ENCODE measurements around the gene PGLYRP3. TPM values are rescaled to one million over a fixed set of nuclear protein-coding genes. Genes with fewer than 3 reads are reported as not detected.

The PGLYRP3 gene
- total and polyA plus RNA-seq, 9 of the 15 experiments (the other 6 are each of a cell fraction or from before 2014, with no cell fraction given): not detected

- in situ Hi-C loops (cut with MboI) (no loop called here), intact Hi-C loops (cut with micrococcal nuclease) (no loop called here)
- Histone ChIP-seq H3K36me3 (ENCODE audit: control insufficient read depth, insufficient read depth, low read length) (no peaks in the 10 kb centered on the region), H3K9ac (ENCODE audit: insufficient read depth in 1 of 2, low read depth in 2 of 2, low read length in 2 of 2) (no peak overlapping the region), H3K4me2 (ENCODE audit: insufficient read depth, low read length) (no peak overlapping the region), H2AFZ (ENCODE audit: low read depth, low read length) (no peak overlapping the region), H3K27me3 (ENCODE audit: control insufficient read depth in 2 of 2, insufficient read depth in 2 of 2, low read length in 2 of 2) (peaks cover 2 to 5% of the 10 kb centered on the region in 2 experiments; a peak in 3 of 5 replicates), H4K20me1 (replicated peaks; ENCODE audit: control insufficient read depth, insufficient read depth, low read length) (no peaks in the 10 kb centered on the region), H3K79me2 (ENCODE audit: control insufficient read depth, insufficient read depth, low read length) (no peaks in the 10 kb centered on the region), H3K27ac (ENCODE audit: extremely low read depth, low read depth, low read length) (no peak overlapping the region), H3K4me1 (replicated peaks in 1 of 2; ENCODE audit: control insufficient read depth in 2 of 2, insufficient read depth in 2 of 2, low read length in 2 of 2) (no peaks in the 10 kb centered on the region), H3K9me1 (ENCODE audit: control insufficient read depth, insufficient read depth, low read length) (no peaks in the 10 kb centered on the region), H3K4me3 (no peak overlapping the region), H3K9me3 (replicated peaks; ENCODE audit: control insufficient read depth, insufficient read depth, low read depth, low read length) (no peaks in the 10 kb centered on the region)
- BruUV-seq (replicated peaks): no TSS peak
- POLR2A ChIA-PET: no interaction called here
- ATAC-seq: no peak
- no peak for FAIRE-seq
- 3% methylated on average over 2 of the region's 2 CpGs for WGBS (ENCODE audit: insufficient coverage, low coverage, missing lambda C conversion rate)
- TF ChIP-seq TCF7L2 (IDR thresholded peaks at IDR 0.05; ENCODE audit: low read depth, low read length) (no peak), POLR2AphosphoS5 (IDR thresholded peaks at IDR 0.05; ENCODE audit: control insufficient read depth, insufficient read depth, low read depth, low read length) (no peak), STAG1 (CRISPR knock-in tag; IDR thresholded peaks at IDR 0.05; ENCODE audit: borderline replicate concordance) (no peak), MEF2A (IDR thresholded peaks at IDR 0.05; ENCODE audit: control insufficient read depth, low read depth, low read length) (no peak), BRF2 (IDR thresholded peaks at IDR 0.05; ENCODE audit: borderline replicate concordance, insufficient read depth, insufficient read length) (no peak), IRF1 (CRISPR knock-in tag; IDR thresholded peaks at IDR 0.05; ENCODE audit: borderline replicate concordance) (no peak), MTA2 (IDR thresholded peaks at IDR 0.05; ENCODE audit: low read depth) (no peak), OTX1 (CRISPR knock-in tag; IDR thresholded peaks at IDR 0.05) (no peak), ATF7 (IDR thresholded peaks at IDR 0.05) (no peak), ZEB2 (IDR thresholded peaks at IDR 0.05) (no peak), SMARCA4 (IDR thresholded peaks at IDR 0.05) (no peak), ZBTB2 (IDR thresholded peaks at IDR 0.05) (no peak), ARID3A (IDR thresholded peaks at IDR 0.05; ENCODE audit: borderline replicate concordance, low read depth, low read length) (no peak), E2F3 (CRISPR knock-in tag; IDR thresholded peaks at IDR 0.05) (no peak), ZNF165 (CRISPR knock-in tag; IDR thresholded peaks at IDR 0.05; ENCODE audit: borderline replicate concordance) (no peak), PATZ1 (CRISPR knock-in tag; IDR thresholded peaks at IDR 0.05; ENCODE audit: borderline replicate concordance) (no peak)
- no peak for DNase-seq (ENCODE audit: extremely low read depth in 1 of 4, low spot score in 3 of 4)
- CTCF ChIA-PET (ENCODE audit: low intra/inter-chr PET ratio): interaction anchor here (0.5 kb wide), 1 partner anchor 10 kb away, joined by 3 read pairs; no protein-coding TSS in a partner anchor
Measured at GRCh38 chr1:153251087-153251486, 61.7 kb downstream of the PGLYRP3 start.

Measured in K562 (cell line).